GM12801 (cell line): Measurements from ENCODE around the gene AGBL4.

ENCODE experiments used
- CTCF ChIP-seq: IDR thresholded peaks from one replicate; pipeline ENCODE4 v1.5.1; 2011; ENCODE audit warnings: control low read depth; ENCODE audit not compliant: insufficient read length; ENCODE audit errors: extremely low read depth

AGBL4 gene

GRCh38 chr1:49356594-49356993 lies 667.2 kb downstream of the AGBL4 start:
- no peak for TF ChIP-seq CTCF

- TF ChIP-seq CTCF = no peak
These were observed 672.0 kb downstream of the AGBL4 start for GRCh38 chr1:49351768-49352167.

- TF ChIP-seq CTCF = no peak
These were observed 676.9 kb downstream of the AGBL4 start for GRCh38 chr1:49346767-49347349.

- TF ChIP-seq CTCF = no peak
These were observed 683.2 kb downstream of the AGBL4 start for GRCh38 chr1:49340576-49340975.

- TF ChIP-seq CTCF = no peak
These were observed 684.7 kb downstream of the AGBL4 start for GRCh38 chr1:49339043-49339442.

GRCh38 chr1:49337251-49337650 lies 686.5 kb downstream of the AGBL4 start:
- TF ChIP-seq CTCF = no peak

- no peak for TF ChIP-seq CTCF
These were observed 689.8 kb downstream of the AGBL4 start for GRCh38 chr1:49333906-49334305.
